ENCODE data around the gene CCDC54.
"Not testable (repeated sequence)": the region's sequence is repeated elsewhere in the genome, so short reads cannot be mapped to it uniquely, and the experiment has no call there.

CCDC54 gene

GRCh38 chr3:107377151-107377550 lies at the start of gene CCDC54:
Gene CCDC54, plus strand, starts transcription at chr3:107377439. Its CDS starts 149 bp downstream, at chr3:107377588.
- DNase-seq = no peak

GRCh38 chr3:107328069-107328468 lies 49.2 kb upstream of the CCDC54 start:
- no peak for DNase-seq

GRCh38 chr3:107329088-107329487 lies 48.2 kb upstream of the CCDC54 start:
- no peak for DNase-seq

GRCh38 chr3:107339690-107340089 lies 37.5 kb upstream of the CCDC54 start:
- not testable (repeated sequence) for DNase-seq

GRCh38 chr3:107344722-107345121 lies 32.5 kb upstream of the CCDC54 start:
- DNase-seq = no peak

- no peak for DNase-seq
These were observed 31.3 kb upstream of the CCDC54 start for GRCh38 chr3:107345822-107346405.

GRCh38 chr3:107346564-107346963 lies 30.7 kb upstream of the CCDC54 start:
- no peak for DNase-seq

GRCh38 chr3:107347751-107348150 lies 29.5 kb upstream of the CCDC54 start:
- no peak for DNase-seq

- no peak for DNase-seq
These were observed 20.5 kb upstream of the CCDC54 start for GRCh38 chr3:107356706-107357105.

- no peak for DNase-seq
These were observed 15.6 kb upstream of the CCDC54 start for GRCh38 chr3:107361633-107362032.

GRCh38 chr3:107365051-107365450 lies 12.2 kb upstream of the CCDC54 start:
- no peak for DNase-seq

GRCh38 chr3:107366766-107367165 lies 10.5 kb upstream of the CCDC54 start:
- no peak for DNase-seq

- DNase-seq = no peak
These were observed 9.9 kb upstream of the CCDC54 start for GRCh38 chr3:107367353-107367752.

- DNase-seq = no peak
These were observed 8.4 kb upstream of the CCDC54 start for GRCh38 chr3:107368654-107369398.

GRCh38 chr3:107369791-107370190 lies 7.4 kb upstream of the CCDC54 start:
- DNase-seq = no peak

GRCh38 chr3:107370907-107371306 lies 6.3 kb upstream of the CCDC54 start:
- DNase-seq = no peak

- DNase-seq = no peak
These were observed 4.7 kb upstream of the CCDC54 start for GRCh38 chr3:107372506-107372905.

GRCh38 chr3:107373896-107374295 lies 3.3 kb upstream of the CCDC54 start:
- DNase-seq = no peak

GRCh38 chr3:107375682-107376081 lies 1.6 kb upstream of the CCDC54 start:
- DNase-seq = no peak

- no peak for DNase-seq
These were observed 5.4 kb downstream of the CCDC54 start for GRCh38 chr3:107382631-107383030.

GRCh38 chr3:107384428-107384827 lies 7.2 kb downstream of the CCDC54 start:
- no peak for DNase-seq

- DNase-seq = no peak
These were observed 7.7 kb downstream of the CCDC54 start for GRCh38 chr3:107384907-107385306.

- no peak for DNase-seq
These were observed 10.3 kb downstream of the CCDC54 start for GRCh38 chr3:107387555-107387954.

- DNase-seq = no peak
These were observed 15.4 kb downstream of the CCDC54 start for GRCh38 chr3:107392549-107393165.

All from NCI-H1417 treated with DMSO at 0.1 percent for 48 hours (cell line).